H1 (cell line): Measurements from ENCODE around the gene SHC1. TPM values are rescaled to one million over a fixed set of nuclear protein-coding genes. Genes with fewer than 3 reads are reported as not detected.

Source experiments
- BCL11A ChIP-seq, 2 experiments: IDR thresholded peaks; one replicate each; pipeline ENCODE4 v1.6.1; 2011; ENCODE audit warnings: low read depth in 2 of 2, low read length in 2 of 2, mild to moderate bottlenecking in 2 of 2
- EZH2 ChIP-seq: fragments of 200-600 bp; sonication (generic); IDR thresholded peaks from 2 replicates; pipeline ENCODE4 v1.7.1; 2012; ENCODE audit warnings: low read depth, mild to moderate bottlenecking, moderate library complexity, low read length, inconsistent platforms; ENCODE audit not compliant: severe bottlenecking
- KDM4A ChIP-seq: IDR thresholded peaks from one replicate; pipeline ENCODE4 v1.7.1; 2012; ENCODE audit warnings: low read depth, mild to moderate bottlenecking, moderate library complexity, low read length, inconsistent platforms; ENCODE audit not compliant: severe bottlenecking
- MAFK ChIP-seq: IDR thresholded peaks from 2 replicates; pipeline ENCODE4 v1.6.1; 2012; ENCODE audit warnings: low read depth, mild to moderate bottlenecking, improper control_type of control experiment, low read length
- SRF ChIP-seq: IDR thresholded peaks from 2 replicates; pipeline ENCODE4 v1.6.1; 2011; ENCODE audit warnings: mild to moderate bottlenecking, low read depth, low read length, moderate library complexity
- polyA plus RNA-seq, 7 experiments: library from polyadenylated mRNA; depleted of rRNA in 3 of 7; stranded (reverse) in 5 of 7; unstranded in 2 of 7; fragments of >200 nt in 5 of 7; fragments of 200-250 nt in 2 of 7; gene quantifications; 1 replicate in 5 of 7; 2 replicates in 1 of 7; 4 replicates in 1 of 7; pipeline versions ENCODE4 v1.2.1 to v1.2.3, GENCODE V29; 2011 to 2013; ENCODE audit warnings: missing spikeins in 2 of 7, mixed read lengths in 2 of 7
- total RNA-seq: library from RNA; stranded (reverse); fragmentation: NEBNext Ultra II Directional; extraction: Animal tissue kit (Norgen Biotek cat#: 25700); gene quantifications from 2 replicates; pipeline ENCODE4 v1.2.1, GENCODE V29; 2021

SHC1 gene
- total and polyA plus RNA-seq, 2 of the 8 experiments (the other 6 are each of a cell fraction or from before 2014, with no cell fraction given), result 177 to 212 TPM

GRCh38 chr1:154996966-154997701, 26.6 kb upstream of the SHC1 start (continued):
- TF ChIP-seq MAFK, result no peak
- TF ChIP-seq KDM4A, result no peak
- no peak for TF ChIP-seq BCL11A (IDR thresholded peaks at IDR 0.05; ENCODE audit: low read depth in 2 of 2, low read length in 2 of 2)
- TF ChIP-seq EZH2, result no peak
- no peak for TF ChIP-seq SRF
- TF ChIP-seq, all 59 proteins: peak for 0
